GM18517 (cell line): Measurements from ENCODE around the gene EVC.

ENCODE experiments used
- ATAC-seq: cut with Tn5 transposase; IDR thresholded peaks from one replicate; pipeline ENCODE4 v1.9.1; 2021; ENCODE audit warnings: mild to moderate bottlenecking, moderate library complexity; ENCODE audit not compliant: unreplicated experiment

EVC gene

GRCh38 chr4:5730436-5730835 is 19.4 kb downstream of the EVC start:
- ATAC-seq: no peak

GRCh38 chr4:5730993-5731990 is 20.3 kb downstream of the EVC start:
- ATAC-seq: no peak

- no peak for ATAC-seq
Measured at GRCh38 chr4:5732158-5732557, 21.2 kb downstream of the EVC start.

GRCh38 chr4:5734853-5735252 is 23.9 kb downstream of the EVC start:
- no peak for ATAC-seq

- ATAC-seq: no peak
Measured at GRCh38 chr4:5735463-5735862, 24.5 kb downstream of the EVC start.

- no peak for ATAC-seq
Measured at GRCh38 chr4:5738061-5738460, 27.1 kb downstream of the EVC start.

- no peak for ATAC-seq
Measured at GRCh38 chr4:5742388-5742787, 31.4 kb downstream of the EVC start.

GRCh38 chr4:5742968-5743367 is 32.0 kb downstream of the EVC start:
- ATAC-seq: no peak

GRCh38 chr4:5746250-5746649 is 35.2 kb downstream of the EVC start:
- ATAC-seq: no peak

- ATAC-seq: no peak
Measured at GRCh38 chr4:5746829-5747737, 36.1 kb downstream of the EVC start.

GRCh38 chr4:5747738-5748375 is 36.9 kb downstream of the EVC start:
- no peak for ATAC-seq

GRCh38 chr4:5749568-5749967 is 38.6 kb downstream of the EVC start:
- ATAC-seq: no peak

- no peak for ATAC-seq
Measured at GRCh38 chr4:5750052-5750945, 39.3 kb downstream of the EVC start.

- ATAC-seq: no peak
Measured at GRCh38 chr4:5750946-5751665, 40.1 kb downstream of the EVC start.

GRCh38 chr4:5751666-5752375 is 40.8 kb downstream of the EVC start:
- no peak for ATAC-seq

- ATAC-seq: no peak
Measured at GRCh38 chr4:5752376-5753184, 41.6 kb downstream of the EVC start.

GRCh38 chr4:5753366-5753765 is 42.4 kb downstream of the EVC start:
- ATAC-seq: no peak
